ENCODE data around the gene AKAP12.

Gene AKAP12

DNA sequence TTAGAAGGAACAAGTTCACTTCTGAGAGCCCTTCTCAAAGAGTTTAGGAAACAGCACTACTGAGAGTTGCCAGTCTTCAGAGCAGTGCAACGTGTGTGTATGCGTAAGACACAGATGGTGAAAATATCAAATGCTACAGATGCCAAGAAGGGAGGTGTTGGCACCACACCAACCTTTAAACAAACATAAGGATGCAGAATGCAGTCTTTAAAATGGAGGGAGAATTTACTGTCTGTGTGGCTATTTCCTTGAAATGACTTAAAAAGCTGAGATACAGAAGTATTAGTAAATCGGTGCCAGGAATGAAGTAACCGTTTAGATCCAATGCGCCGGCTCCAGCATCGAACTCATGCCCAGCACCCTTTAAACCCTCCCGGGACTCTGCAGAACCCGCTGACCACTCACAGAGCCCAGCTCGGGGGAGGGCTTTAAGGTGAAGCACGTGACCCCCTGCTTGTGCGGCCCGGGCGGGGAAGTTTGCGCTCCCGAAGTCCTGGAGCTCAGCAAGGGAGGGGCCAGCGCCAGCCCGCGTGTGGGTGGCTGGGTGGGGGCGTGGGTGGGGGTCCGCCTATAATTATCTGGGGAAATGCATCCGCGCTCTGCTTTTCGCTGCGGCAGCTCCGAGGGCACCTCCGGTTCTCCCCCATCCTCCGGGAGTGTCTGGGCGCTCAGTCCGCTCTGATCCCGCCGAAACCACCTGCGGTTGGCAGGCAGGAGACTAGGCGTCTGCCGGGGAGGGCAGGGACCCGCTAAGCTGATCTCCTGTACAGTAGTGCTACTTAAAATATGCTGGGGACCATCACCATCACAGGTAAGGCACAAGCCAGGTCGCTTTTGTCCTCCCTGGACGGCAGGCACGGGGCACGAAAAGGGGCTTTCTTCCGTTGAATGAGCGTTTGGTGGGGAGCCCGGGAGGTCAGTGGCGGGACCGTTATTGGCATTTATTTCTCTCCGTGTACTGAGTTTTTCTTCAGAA, 85.6 kb downstream of the AKAP12 start:
- no peaks in the 10 kb centered on the region for H3K9me3 ChIP-seq (ENCODE audit: low read depth, low read length)
- no peak for DNase-seq (ENCODE audit: low read depth, low spot score)
- no peaks in the 10 kb centered on the region for H3K36me3 ChIP-seq (ENCODE audit: insufficient read depth, low read length)
- TF ChIP-seq FOXP2 (optimal IDR thresholded peaks at IDR 0.05; ENCODE audit: control extremely low read depth, extremely low read length, insufficient read depth): no peak
- TF ChIP-seq POLR2AphosphoS5 (IDR thresholded peaks at IDR 0.05; ENCODE audit: borderline replicate concordance, low read depth, low read length): no peak
- TF ChIP-seq EZH2 (IDR thresholded peaks at IDR 0.05): no peak
- peak overlapping the region; percentile 79 for H3K4me3 ChIP-seq
- no peak overlapping the region for H3K27ac ChIP-seq
- peak overlapping the region; percentile 61 for H3K9ac ChIP-seq (ENCODE audit: insufficient read length)

DNA sequence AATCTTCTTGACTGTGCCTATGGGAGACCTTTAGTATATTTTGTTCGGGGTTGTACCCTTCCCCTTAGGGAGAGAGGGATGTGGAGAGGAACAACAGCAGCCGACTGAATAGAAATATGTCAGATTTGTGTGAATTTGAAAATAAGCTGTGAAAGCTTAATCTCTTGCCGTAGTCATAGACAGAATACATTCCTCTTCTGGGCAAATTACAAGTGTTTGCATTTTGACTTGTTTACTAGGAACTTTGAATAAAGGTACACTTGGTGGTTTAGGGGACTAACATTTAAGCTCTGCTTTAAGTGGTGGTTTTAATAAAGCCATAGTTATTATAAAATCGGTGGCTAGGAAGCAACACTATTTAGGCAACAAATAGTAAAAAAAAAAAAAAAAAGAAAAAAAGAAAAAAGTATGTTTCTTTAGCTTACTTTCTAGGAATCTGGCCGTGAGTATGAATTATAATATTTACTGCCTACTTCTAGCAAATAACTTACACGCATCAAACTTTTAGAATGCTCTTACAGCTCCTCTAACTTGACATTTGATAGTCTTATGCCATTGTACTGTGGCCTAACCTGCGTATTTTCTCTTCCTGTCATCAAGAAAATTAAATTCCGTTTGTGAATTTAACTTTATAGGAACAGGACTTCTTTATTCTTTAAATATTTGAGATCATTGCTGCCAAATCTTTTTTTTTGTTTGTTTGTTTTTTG, 86.5 kb downstream of the AKAP12 start:
- Histone ChIP-seq H3K27ac (no peak overlapping the region), H3K4me3 (peak overlapping the region; percentile 79), H3K9me3 (ENCODE audit: low read depth, low read length) (no peaks in the 10 kb centered on the region), H3K9ac (ENCODE audit: insufficient read length) (peak overlapping the region; percentile 61), H3K36me3 (ENCODE audit: insufficient read depth, low read length) (no peaks in the 10 kb centered on the region)
- TF ChIP-seq POLR2AphosphoS5 (IDR thresholded peaks at IDR 0.05; ENCODE audit: borderline replicate concordance, low read depth, low read length): no peak
- TF ChIP-seq FOXP2 (optimal IDR thresholded peaks at IDR 0.05; ENCODE audit: control extremely low read depth, extremely low read length, insufficient read depth): no peak
- TF ChIP-seq EZH2 (IDR thresholded peaks at IDR 0.05): no peak
- DNase-seq (ENCODE audit: low read depth, low spot score): no peak

DNA sequence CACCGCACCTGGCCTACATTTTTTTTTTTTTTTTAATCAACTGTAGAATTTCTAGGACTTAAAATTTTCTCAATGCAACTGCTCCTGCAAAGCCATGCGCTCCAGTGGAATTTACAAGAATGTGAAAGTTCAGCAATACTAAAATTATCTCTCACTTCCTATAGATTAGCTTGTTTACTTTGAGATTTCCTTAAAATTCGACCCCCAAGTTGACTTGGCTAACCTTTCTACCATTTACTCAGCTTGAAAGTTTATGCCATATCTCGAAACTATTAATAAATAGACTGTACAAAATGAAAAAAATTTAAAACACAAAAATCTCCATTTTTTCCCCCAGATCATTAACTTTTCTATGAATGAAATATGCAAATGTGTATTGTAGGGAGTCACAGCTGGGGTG, 87.3 kb downstream of the AKAP12 start:
- no peak overlapping the region for H3K9ac ChIP-seq (ENCODE audit: insufficient read length)
- H3K4me3 ChIP-seq: no peak overlapping the region
- no peak for DNase-seq (ENCODE audit: low read depth, low spot score)
- H3K27ac ChIP-seq: 0 out of 2 replicates have a peak overlapping the region, but pooled peaks have one; percentile 10
- no peaks in the 10 kb centered on the region for H3K9me3 ChIP-seq (ENCODE audit: low read depth, low read length)
- no peaks in the 10 kb centered on the region for H3K36me3 ChIP-seq (ENCODE audit: insufficient read depth, low read length)
- no peak for TF ChIP-seq POLR2AphosphoS5 (IDR thresholded peaks at IDR 0.05; ENCODE audit: borderline replicate concordance, low read depth, low read length)
- TF ChIP-seq FOXP2 (optimal IDR thresholded peaks at IDR 0.05; ENCODE audit: control extremely low read depth, extremely low read length, insufficient read depth): no peak
- no peak for TF ChIP-seq EZH2 (IDR thresholded peaks at IDR 0.05)

DNA sequence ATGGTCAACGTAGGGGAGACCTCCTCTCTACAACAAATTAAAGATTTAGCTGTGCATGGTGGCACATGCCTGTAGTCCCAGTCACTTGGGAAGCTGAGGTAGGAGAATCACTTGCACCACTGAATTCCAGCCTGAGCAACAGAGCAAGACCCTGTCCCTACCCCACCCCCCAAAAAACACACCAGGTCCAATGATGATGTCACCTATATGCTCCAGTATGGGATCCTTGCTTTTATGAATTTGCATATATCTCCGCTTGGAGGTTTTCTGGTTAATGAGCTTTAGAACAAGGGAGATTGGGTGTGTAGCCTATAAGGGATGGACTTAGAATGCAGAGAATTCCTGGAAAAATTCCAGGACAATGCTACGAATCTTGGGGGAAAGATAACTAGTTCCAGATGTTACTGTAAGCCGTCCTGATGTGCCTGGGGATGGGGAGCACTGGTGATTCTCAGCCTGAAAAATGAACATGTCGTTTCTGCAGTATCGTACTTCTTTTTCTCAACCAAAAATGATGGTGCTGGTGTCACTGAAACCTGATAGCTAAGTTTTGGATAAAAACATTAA, 90.4 kb downstream of the AKAP12 start:
- peak overlapping the region; percentile 51 for H3K4me3 ChIP-seq
- TF ChIP-seq EZH2 (IDR thresholded peaks at IDR 0.05) (no peak), FOXP2 (optimal IDR thresholded peaks at IDR 0.05; ENCODE audit: control extremely low read depth, extremely low read length, insufficient read depth) (no peak)
- peak overlapping the region; percentile 20 for H3K9ac ChIP-seq (ENCODE audit: insufficient read length)
- peak overlapping the region; percentile 53 for H3K27ac ChIP-seq
- H3K36me3 ChIP-seq (ENCODE audit: insufficient read depth, low read length): no peaks in the 10 kb centered on the region
- no peaks in the 10 kb centered on the region for H3K9me3 ChIP-seq (ENCODE audit: low read depth, low read length)
- DNase-seq (ENCODE audit: low read depth, low spot score): peak; percentile 63

DNA sequence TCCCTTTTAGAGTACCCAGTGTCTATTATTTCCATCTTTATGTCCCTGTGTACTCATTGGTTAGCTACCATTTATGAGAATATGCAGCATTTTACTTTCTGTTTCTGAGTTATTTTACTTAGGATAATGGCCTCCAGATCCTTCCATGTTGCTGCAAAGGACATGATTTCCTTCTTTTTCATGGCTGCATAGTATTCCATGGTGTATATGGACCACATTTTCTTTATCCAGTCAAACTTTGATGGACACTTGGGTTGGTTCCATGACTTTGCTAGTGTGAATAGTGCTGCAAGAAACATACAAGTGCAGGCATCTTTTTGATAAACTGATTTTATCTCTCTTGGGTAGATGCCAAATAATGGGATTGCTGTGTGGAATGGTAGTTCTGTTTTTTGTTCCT, 96.2 kb downstream of the AKAP12 start:
- H3K4me3 ChIP-seq: no peak overlapping the region
- no peak for TF ChIP-seq EZH2 (IDR thresholded peaks at IDR 0.05)
- no peak for TF ChIP-seq FOXP2 (optimal IDR thresholded peaks at IDR 0.05; ENCODE audit: control extremely low read depth, extremely low read length, insufficient read depth)
- no peak for TF ChIP-seq POLR2AphosphoS5 (IDR thresholded peaks at IDR 0.05; ENCODE audit: borderline replicate concordance, low read depth, low read length)

DNA sequence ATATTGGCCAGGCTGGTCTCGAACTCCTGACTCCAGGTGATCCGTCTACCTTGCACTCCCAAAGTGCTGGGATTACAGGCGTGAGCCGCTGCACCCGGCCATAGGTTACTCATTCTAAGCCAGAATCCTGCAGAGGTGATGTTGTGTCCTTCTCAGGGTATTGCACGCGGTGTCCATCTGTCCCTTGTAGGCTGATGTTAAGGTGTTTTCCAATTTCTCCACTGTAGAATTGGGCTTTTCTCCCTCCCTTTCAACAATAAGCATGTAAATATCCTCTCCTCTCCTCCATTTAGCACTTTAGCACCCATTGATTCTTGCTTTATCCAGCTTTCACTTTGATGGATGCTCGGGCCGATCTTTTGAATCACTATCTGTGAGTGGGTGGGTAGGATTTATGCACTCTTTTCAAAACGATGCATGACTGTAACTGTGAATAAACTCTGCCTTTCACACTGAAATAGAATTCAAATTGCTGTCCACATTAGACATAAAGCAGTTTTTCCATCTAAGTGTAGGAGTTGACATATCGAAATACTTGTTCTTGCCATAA, 99.0 kb downstream of the AKAP12 start:
- TF ChIP-seq POLR2AphosphoS5 (IDR thresholded peaks at IDR 0.05; ENCODE audit: borderline replicate concordance, low read depth, low read length) (no peak), FOXP2 (optimal IDR thresholded peaks at IDR 0.05; ENCODE audit: control extremely low read depth, extremely low read length, insufficient read depth) (no peak), EZH2 (IDR thresholded peaks at IDR 0.05) (no peak)
- no peaks in the 10 kb centered on the region for H3K9me3 ChIP-seq (ENCODE audit: low read depth, low read length)
- H3K4me3 ChIP-seq: no peak overlapping the region
- H3K36me3 ChIP-seq (ENCODE audit: insufficient read depth, low read length): no peaks in the 10 kb centered on the region
- DNase-seq (ENCODE audit: low read depth, low spot score): no peak
- no peak overlapping the region for H3K9ac ChIP-seq (ENCODE audit: insufficient read length)
- H3K27ac ChIP-seq: no peak overlapping the region

More for the DNA sequence above, 96.2 kb downstream of the AKAP12 start:
- no peak for DNase-seq (ENCODE audit: low read depth, low spot score)
- Histone ChIP-seq H3K9me3 (ENCODE audit: low read depth, low read length) (no peaks in the 10 kb centered on the region), H3K27ac (no peak overlapping the region), H3K9ac (ENCODE audit: insufficient read length) (no peak overlapping the region), H3K36me3 (ENCODE audit: insufficient read depth, low read length) (no peaks in the 10 kb centered on the region)

DNA sequence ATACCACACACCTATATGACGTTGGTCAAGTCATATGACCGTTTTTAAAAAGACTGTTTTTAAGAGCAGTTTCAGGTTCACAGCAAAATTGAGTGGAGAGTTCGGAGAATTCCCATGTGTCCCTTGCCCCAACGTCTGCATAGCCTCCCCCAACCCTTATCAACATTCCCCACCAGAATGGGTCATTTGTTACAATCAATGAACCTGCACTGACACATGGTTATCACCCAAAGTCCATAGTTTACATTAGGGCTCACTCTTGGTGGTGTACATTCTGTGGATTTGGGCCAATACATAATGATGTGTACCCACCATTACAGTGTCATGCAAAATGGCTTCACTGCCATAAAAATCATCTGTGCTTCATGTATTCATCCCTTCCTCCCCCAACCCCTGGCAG, 99.6 kb downstream of the AKAP12 start:
- H3K9ac ChIP-seq (ENCODE audit: insufficient read length): no peak overlapping the region
- H3K9me3 ChIP-seq (ENCODE audit: low read depth, low read length): no peaks in the 10 kb centered on the region
- no peaks in the 10 kb centered on the region for H3K36me3 ChIP-seq (ENCODE audit: insufficient read depth, low read length)
- no peak overlapping the region for H3K27ac ChIP-seq
- TF ChIP-seq EZH2 (IDR thresholded peaks at IDR 0.05) (no peak), POLR2AphosphoS5 (IDR thresholded peaks at IDR 0.05; ENCODE audit: borderline replicate concordance, low read depth, low read length) (no peak), FOXP2 (optimal IDR thresholded peaks at IDR 0.05; ENCODE audit: control extremely low read depth, extremely low read length, insufficient read depth) (no peak)
- H3K4me3 ChIP-seq: no peak overlapping the region
- DNase-seq (ENCODE audit: low read depth, low spot score): no peak

All from SK-N-MC (cell line).